ENCODE measurements around the gene SPRING1. TPM values are rescaled to one million over a fixed set of nuclear protein-coding genes. Genes with fewer than 3 reads are reported as not detected.
A peak's percentile ranks its signal among the peaks of the same experiment; 100 is the strongest.

Gene SPRING1
- total and polyA plus RNA-seq, 2 of the 13 experiments (the other 11 are each of a cell fraction or from before 2014, with no cell fraction given), result 20.0 to 51.8 TPM

DNA sequence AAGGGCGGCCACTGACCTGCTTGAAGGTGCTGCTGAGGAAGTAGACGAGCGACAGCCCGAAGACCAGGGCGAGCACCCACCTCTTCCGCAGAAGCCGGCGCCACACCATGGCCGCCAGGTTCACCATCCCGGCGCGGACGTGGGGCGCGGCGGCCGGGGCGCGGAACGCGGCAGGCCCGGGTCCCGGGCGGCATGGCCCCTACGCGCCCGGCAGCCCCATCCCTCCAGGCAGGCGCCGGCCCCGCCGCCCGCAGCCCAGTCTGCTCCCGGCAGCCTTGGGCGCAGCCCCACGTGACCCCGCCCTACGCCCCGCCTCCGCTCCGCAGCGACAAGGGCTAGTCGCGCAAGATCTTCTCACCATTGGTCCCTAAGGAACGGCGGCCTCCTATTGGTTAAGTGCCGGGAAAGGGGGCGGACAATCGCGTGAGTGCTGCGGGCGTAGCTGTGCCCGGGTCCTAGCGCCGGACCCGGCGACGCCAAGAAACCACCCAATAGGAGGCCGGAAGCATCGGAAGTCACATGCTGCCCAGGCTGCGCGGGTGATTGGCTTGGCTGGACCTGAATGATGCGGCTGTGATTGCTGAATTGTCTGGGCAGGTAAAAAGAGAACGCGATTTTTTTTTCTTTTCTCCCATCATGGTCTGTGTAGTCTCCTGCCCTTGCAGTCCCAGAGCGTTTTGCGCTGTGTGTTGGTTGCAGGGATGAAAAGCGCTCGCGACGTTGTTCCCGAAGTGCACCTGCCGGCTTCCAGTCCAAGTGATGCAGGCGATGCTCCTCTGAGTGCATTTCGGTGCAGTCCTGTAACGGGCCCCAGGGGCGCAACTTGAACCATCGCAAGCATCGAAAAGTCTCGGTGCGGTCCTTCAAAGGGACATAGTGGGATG, at the start of gene SPRING1, which contains the start of gene RNFT2 (continued):
- TF ChIP-seq, protein P1, sequence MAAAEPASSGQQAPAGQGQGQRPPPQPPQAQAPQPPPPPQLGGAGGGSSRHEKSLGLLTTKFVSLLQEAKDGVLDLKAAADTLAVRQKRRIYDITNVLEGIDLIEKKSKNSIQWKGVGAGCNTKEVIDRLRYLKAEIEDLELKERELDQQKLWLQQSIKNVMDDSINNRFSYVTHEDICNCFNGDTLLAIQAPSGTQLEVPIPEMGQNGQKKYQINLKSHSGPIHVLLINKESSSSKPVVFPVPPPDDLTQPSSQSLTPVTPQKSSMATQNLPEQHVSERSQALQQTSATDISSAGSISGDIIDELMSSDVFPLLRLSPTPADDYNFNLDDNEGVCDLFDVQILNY (CRISPR knock-in tag; conservative IDR thresholded peaks at IDR 0.05), result no peak
- TF ChIP-seq, protein P2, sequence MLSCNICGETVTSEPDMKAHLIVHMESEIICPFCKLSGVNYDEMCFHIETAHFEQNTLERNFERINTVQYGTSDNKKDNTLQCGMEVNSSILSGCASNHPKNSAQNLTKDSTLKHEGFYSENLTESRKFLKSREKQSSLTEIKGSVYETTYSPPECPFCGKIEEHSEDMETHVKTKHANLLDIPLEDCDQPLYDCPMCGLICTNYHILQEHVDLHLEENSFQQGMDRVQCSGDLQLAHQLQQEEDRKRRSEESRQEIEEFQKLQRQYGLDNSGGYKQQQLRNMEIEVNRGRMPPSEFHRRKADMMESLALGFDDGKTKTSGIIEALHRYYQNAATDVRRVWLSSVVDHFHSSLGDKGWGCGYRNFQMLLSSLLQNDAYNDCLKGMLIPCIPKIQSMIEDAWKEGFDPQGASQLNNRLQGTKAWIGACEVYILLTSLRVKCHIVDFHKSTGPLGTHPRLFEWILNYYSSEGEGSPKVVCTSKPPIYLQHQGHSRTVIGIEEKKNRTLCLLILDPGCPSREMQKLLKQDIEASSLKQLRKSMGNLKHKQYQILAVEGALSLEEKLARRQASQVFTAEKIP (CRISPR knock-in tag; IDR thresholded peaks at IDR 0.05; ENCODE audit: borderline replicate concordance), result no peak
- TF ChIP-seq, protein P3, sequence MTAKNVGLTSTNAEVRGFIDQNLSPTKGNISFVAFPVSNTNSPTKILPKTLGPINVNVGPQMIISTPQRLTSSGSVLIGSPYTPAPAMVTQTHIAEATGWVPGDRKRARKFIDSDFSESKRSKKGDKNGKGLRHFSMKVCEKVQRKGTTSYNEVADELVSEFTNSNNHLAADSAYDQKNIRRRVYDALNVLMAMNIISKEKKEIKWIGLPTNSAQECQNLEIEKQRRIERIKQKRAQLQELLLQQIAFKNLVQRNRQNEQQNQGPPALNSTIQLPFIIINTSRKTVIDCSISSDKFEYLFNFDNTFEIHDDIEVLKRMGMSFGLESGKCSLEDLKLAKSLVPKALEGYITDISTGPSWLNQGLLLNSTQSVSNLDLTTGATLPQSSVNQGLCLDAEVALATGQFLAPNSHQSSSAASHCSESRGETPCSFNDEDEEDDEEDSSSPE (CRISPR knock-in tag; IDR thresholded peaks at IDR 0.05), result peak; percentile 75; the same call in 1 of the 2 replicates
- TF ChIP-seq CHCHD3 (CRISPR knock-in tag; IDR thresholded peaks at IDR 0.05), result no peak
- no peak for TF ChIP-seq NFE2L1 (CRISPR knock-in tag; IDR thresholded peaks at IDR 0.05; ENCODE audit: borderline replicate concordance)
- no peak for TF ChIP-seq ZNF616 (CRISPR knock-in tag; IDR thresholded peaks at IDR 0.05; ENCODE audit: low read depth)
- TF ChIP-seq YY1 (IDR thresholded peaks at IDR 0.05; ENCODE audit: insufficient read depth, insufficient replicate concordance, low read depth, low read length), result peak; percentile 69
- TF ChIP-seq, protein P4, sequence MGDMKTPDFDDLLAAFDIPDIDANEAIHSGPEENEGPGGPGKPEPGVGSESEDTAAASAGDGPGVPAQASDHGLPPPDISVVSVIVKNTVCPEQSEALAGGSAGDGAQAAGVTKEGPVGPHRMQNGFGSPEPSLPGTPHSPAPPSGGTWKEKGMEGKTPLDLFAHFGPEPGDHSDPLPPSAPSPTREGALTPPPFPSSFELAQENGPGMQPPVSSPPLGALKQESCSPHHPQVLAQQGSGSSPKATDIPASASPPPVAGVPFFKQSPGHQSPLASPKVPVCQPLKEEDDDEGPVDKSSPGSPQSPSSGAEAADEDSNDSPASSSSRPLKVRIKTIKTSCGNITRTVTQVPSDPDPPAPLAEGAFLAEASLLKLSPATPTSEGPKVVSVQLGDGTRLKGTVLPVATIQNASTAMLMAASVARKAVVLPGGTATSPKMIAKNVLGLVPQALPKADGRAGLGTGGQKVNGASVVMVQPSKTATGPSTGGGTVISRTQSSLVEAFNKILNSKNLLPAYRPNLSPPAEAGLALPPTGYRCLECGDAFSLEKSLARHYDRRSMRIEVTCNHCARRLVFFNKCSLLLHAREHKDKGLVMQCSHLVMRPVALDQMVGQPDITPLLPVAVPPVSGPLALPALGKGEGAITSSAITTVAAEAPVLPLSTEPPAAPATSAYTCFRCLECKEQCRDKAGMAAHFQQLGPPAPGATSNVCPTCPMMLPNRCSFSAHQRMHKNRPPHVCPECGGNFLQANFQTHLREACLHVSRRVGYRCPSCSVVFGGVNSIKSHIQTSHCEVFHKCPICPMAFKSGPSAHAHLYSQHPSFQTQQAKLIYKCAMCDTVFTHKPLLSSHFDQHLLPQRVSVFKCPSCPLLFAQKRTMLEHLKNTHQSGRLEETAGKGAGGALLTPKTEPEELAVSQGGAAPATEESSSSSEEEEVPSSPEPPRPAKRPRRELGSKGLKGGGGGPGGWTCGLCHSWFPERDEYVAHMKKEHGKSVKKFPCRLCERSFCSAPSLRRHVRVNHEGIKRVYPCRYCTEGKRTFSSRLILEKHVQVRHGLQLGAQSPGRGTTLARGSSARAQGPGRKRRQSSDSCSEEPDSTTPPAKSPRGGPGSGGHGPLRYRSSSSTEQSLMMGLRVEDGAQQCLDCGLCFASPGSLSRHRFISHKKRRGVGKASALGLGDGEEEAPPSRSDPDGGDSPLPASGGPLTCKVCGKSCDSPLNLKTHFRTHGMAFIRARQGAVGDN (CRISPR knock-in tag; IDR thresholded peaks at IDR 0.05), result peak; percentile 90
- TF ChIP-seq BORCS8-MEF2B (CRISPR knock-in tag; IDR thresholded peaks at IDR 0.05), result peak; percentile 72; the same call in 1 of the 2 replicates
- TF ChIP-seq ZNF292 (CRISPR knock-in tag; IDR thresholded peaks at IDR 0.05; ENCODE audit: borderline replicate concordance, low read depth), result 0 out of 2 replicates have a peak, but pooled peaks have one; percentile 31
- TF ChIP-seq ZFP82 (CRISPR knock-in tag; IDR thresholded peaks at IDR 0.05; ENCODE audit: borderline replicate concordance), result no peak
- no peak for TF ChIP-seq SNRNP70 (IDR thresholded peaks at IDR 0.05; ENCODE audit: low read depth, low read length)
- TF ChIP-seq PAWR (CRISPR knock-in tag; IDR thresholded peaks at IDR 0.05; ENCODE audit: borderline replicate concordance), result no peak
- TF ChIP-seq ZBTB38 (CRISPR knock-in tag; IDR thresholded peaks at IDR 0.05), result peak; percentile 47; the same call in 1 of the 2 replicates
- no peak for TF ChIP-seq ZNF484 (CRISPR knock-in tag; IDR thresholded peaks at IDR 0.05; ENCODE audit: borderline replicate concordance, low read depth)

All from HepG2 (cell line).